ENCODE data around the gene ODR4.

DNA sequence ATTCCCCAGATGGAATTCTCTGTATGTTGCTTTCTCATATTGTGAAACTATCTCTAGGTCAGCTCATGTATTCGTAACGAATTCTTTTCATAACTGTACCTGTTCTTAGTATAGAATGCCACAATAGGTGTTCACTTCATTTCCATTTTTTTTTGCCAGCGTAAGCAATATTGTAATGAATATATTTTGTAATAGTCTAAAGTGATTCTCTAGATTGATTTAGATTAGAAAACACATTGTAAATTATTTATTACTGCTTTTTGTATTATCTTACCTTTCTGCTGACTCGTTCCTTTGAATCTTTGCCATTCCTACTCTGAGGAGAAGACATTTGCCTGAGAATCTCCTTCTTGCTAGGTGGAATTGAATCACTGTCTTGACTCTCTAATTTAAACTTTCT, 70.5 kb downstream of the ODR4 start:
- no peak for TF ChIP-seq EZH2phosphoT487 (IDR thresholded peaks at IDR 0.05; ENCODE audit: insufficient read depth, low read depth)
- TF ChIP-seq EZH2 (IDR thresholded peaks at IDR 0.05; ENCODE audit: insufficient read depth, poor library complexity, severe bottlenecking) = no peak
